ENCODE data around the gene FAM193A.

GRCh38 chr4:2757426-2757825 lies 221.0 kb downstream of the FAM193A start:
- TF ChIP-seq EP300 (IDR thresholded peaks at IDR 0.05): no peak
- TF ChIP-seq CTCF (IDR thresholded peaks at IDR 0.05): no peak
